NT2/D1 (cell line): ENCODE data around the gene LRP10.

ENCODE experiments used
- YY1 ChIP-seq: IDR thresholded peaks from 2 replicates; pipeline ENCODE4 v1.6.1; 2011; ENCODE audit not compliant: insufficient read length, insufficient read depth
- ZNF274 ChIP-seq: IDR thresholded peaks from 2 replicates; pipeline ENCODE4 v1.6.1; 2011; ENCODE audit warnings: mild to moderate bottlenecking, low read depth, low read length

- TF ChIP-seq ZNF274 (no peak), YY1 (no peak)
These were observed 3.6 kb downstream of the LRP10 start for GRCh38 chr14:22875003-22875747.
